RWPE1 (cell line): ENCODE measurements around the gene OR6C75.
"Not testable (repeated sequence)": the region's sequence is repeated elsewhere in the genome, so short reads cannot be mapped to it uniquely, and the experiment has no call there.

Experiments used
- CTCF ChIA-PET: fragments of 350-600 bp; sonication (Branson Sonifier 250); formaldehyde crosslinking; extraction: SDS; loops from one replicate; lab custom pipeline; 2021; lab: Yijun Ruan, JAX
- POLR2A ChIA-PET: fragments of 400-600 bp; formaldehyde crosslinking; extraction: SDS; loops from one replicate; lab custom pipeline; 2020; ENCODE audit warnings: antibody characterized with exemption; ENCODE audit not compliant: low non-redundant PET; lab: Yijun Ruan, JAX
- DNase-seq: peaks from one replicate; pipeline ENCODE4 v3.0.0; 2012; ENCODE audit warnings: low spot score
- H3K27ac ChIP-seq: fragments of 450-650 bp; 2 replicates; pipeline ENCODE4 v1.5.1; 2017
- CTCF ChIP-seq: fragments of 450-650 bp; conservative IDR thresholded peaks from 2 replicates; pipeline ENCODE4 v1.5.1; 2017; ENCODE audit warnings: low read depth, mild to moderate bottlenecking

OR6C75 gene

DNA sequence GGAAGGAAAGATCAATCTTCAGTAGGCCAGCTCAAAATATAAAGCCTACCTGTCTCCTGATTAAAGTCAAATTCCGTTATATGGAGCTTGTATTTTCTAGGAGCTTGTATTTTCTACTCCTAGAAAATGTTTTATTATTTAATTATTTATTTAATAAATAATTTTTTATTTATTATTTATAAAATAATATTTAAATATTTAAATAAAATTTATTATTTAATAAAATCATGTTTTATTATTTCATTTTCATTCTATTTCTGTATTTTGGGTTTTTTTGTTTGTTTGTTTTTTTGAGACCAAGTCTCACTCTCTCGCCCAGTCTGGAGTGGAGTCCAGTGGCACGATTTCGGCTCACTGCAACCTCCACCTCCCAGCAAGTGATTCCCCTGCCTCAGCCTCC is 9.7 kb downstream of the OR6C75 start:
- ChIA-PET CTCF (no interaction called here), POLR2A (no interaction called here)
- no peak overlapping the region for H3K27ac ChIP-seq
- DNase-seq = no peak
- TF ChIP-seq CTCF = no peak

- DNase-seq = no peak
- ChIA-PET CTCF (no interaction called here), POLR2A (no interaction called here)
- no peak for TF ChIP-seq CTCF
- no peak overlapping the region for H3K27ac ChIP-seq
Observed at GRCh38 chr12:55385891-55386290, 23.1 kb downstream of the OR6C75 start.

- DNase-seq = no peak
- ChIA-PET POLR2A (no interaction called here), CTCF (interaction anchor here (0.6 to 0.7 kb wide), 4 partner anchors 15 to 918 kb away, joined by 3 read pairs; no protein-coding TSS in a partner anchor)
- no peak overlapping the region for H3K27ac ChIP-seq
- TF ChIP-seq CTCF = no peak
Observed at GRCh38 chr12:55392032-55392795, 29.4 kb downstream of the OR6C75 start.

DNA sequence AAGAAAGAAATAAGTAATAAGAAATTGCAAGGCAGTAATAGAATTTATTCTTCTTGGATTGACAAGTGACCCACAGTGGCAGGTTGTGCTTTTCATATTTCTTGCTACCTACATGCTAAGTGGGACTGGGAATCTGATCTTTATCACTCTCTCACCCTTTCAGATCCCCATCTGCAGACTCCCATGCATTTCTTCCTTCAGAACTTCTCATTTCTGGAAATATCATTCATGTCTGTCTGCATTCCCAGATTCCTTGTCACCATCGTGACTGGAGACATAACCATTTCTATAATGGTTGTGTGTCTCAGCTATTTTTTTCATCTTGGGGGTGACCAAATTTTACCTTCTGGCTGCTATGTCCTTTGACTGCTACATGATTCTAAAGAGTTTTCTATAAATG is 33.6 kb downstream of the OR6C75 start:
- H3K27ac ChIP-seq = no peak overlapping the region
- no peak for DNase-seq
- TF ChIP-seq CTCF = no peak
- POLR2A ChIA-PET = no interaction called here
- CTCF ChIA-PET = no interaction called here

- no peak for DNase-seq
- TF ChIP-seq CTCF = no peak
- ChIA-PET POLR2A (no interaction called here), CTCF (interaction anchor here (0.7 kb wide), 1 partner anchor 102 kb away, joined by 3 read pairs; no protein-coding TSS in a partner anchor)
- no peak within 1 kb of the TSS for H3K27ac ChIP-seq
Observed at GRCh38 chr12:55400229-55400628, 37.5 kb downstream of the OR6C75 start, which contains the start of gene OR6C65. Gene OR6C65 (plus strand): TSS chr12:55400529. CDS start chr12:55400529, 0 bp downstream.

GRCh38 chr12:55407866-55408265 is 45.1 kb downstream of the OR6C75 start:
- no peak for DNase-seq
- no peak overlapping the region for H3K27ac ChIP-seq
- CTCF ChIA-PET = interaction anchor here (0.6 to 0.7 kb wide), 2 partner anchors 16 to 89 kb away, joined by 3 read pairs; no protein-coding TSS in a partner anchor
- TF ChIP-seq CTCF = no peak
- POLR2A ChIA-PET = no interaction called here

DNA sequence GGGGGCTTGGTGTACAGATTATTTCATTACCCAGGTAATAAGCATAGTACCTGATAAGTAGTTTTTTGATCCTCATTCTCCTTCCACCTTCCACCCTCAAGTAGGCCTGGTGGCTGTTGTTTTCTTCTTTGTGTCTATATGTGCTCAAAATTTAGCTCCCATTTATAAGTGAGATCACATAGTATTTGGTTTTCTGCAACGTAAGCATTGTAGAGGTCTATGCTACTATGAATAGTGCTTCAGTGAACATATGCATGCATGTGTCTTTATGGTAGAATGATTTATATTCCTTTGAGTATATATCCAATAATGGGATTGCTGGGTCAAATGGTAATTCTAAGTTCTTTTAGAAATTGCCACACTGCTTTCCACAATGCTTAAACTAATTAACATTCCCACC is 46.4 kb downstream of the OR6C75 start:
- CTCF ChIA-PET = interaction anchor here (0.7 kb wide), 1 partner anchor 27 kb away, joined by 4 read pairs; no protein-coding TSS in a partner anchor
- DNase-seq, POLR2A ChIA-PET, H3K27ac ChIP-seq: not testable (repeated sequence)

DNA sequence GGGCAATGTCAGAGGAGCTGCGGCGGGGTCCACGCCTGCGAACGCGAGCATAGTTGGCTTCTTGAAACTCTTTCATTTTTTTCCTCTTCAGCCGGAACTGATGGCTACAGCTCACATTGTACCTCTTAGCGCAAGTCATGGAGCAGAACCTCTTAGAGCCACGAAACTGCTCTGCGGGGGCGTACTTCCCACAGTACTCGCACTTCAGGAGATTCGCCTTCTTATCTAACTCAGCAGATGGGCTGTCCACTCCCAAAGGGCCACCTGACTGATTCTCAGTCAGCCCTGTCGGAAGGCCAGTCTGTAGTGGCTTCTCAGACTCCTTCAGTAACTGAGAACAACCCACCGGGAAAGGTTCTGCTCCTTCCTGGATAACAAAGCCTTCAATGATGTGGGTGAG is 49.4 kb downstream of the OR6C75 start:
- POLR2A ChIA-PET, H3K27ac ChIP-seq, CTCF ChIA-PET, DNase-seq: not testable (repeated sequence)

DNA sequence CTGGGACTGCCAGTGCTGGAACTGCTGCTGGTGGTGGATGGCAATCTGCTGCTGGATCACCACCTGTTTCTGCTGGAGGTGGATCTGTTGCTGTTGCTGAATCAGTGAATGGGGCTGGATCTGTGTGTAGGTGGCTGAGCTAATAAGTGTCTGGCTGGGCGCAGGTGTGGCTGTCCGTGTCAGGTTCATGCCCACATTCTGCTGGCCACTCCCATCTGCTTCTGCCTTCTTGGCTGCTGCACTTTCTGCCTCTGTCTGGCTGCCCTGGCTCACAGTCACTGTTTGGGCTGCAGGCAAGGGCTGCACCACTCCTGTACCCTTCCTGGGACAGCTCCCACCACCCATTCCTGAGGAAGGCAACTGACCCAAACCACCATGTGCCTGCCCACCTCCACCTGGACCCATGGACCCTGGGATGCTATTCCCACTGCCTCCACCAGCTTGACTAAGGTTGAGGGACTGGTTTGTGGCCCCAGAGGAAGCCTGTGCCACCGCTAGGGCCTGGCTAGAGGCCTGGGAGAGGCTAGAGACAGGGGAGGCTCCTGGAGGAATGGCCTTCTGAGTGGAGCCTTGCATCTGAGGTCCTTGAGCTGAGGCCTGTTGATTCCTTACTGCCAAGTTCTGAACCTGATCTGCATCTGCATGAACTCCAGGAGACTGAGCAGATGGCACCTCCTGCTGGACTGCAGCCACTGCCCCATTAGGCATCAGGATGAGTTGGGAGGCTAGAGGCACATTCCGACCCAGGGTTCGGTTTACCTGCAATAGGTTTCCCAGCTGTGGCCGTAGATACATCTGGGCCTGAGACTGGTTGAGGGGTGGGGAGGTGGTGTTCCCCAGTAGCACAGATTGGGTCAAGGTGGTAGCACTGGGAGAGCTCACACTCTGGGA is 51.0 kb downstream of the OR6C75 start:
- CTCF ChIA-PET, DNase-seq, H3K27ac ChIP-seq, POLR2A ChIA-PET: not testable (repeated sequence)

DNA sequence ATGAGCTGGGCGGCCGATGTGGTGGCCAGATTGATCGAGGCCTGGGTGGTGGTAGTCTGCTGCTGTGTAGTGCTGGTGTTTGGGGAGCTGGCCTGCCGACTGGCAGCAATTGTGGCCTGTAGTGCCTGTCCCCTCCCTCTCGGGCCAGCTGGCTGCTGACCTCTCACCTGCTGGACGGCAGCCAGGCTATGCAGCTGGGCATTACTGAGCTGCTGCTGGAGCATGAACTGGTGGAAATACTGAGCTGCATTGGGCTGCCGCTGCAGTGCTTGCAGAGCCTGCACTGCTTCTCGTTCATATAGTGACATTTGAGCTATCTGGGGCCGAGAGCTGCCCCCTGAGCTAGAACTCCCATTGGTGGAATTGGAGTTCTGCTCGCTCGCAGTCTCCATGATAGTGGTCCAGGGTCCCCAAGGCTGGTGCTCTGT is 51.6 kb downstream of the OR6C75 start:
- H3K27ac ChIP-seq, POLR2A ChIA-PET, DNase-seq: not testable (repeated sequence)
- CTCF ChIA-PET = interaction anchor here (0.6 kb wide), 1 partner anchor 1622 kb away, joined by 3 read pairs; no protein-coding TSS in a partner anchor
